CD4-positive, alpha-beta T cell treated with Interleukin-17A for 4 hours (primary cell): Measurements from ENCODE around the gene RHBDD2.
"Not testable (repeated sequence)": the region's sequence is repeated elsewhere in the genome, so short reads cannot be mapped to it uniquely, and the experiment has no call there.

Source experiments
- DNase-seq: peaks from one replicate; pipeline ENCODE4 v3.0.0-alpha.2; 2020; ENCODE audit warnings: mixed read lengths

RHBDD2 gene

GRCh38 chr7:75878769-75879611, at the start of gene RHBDD2:
TSS of gene RHBDD2 (plus strand) at chr7:75879034. CDS start at chr7:75879083, 49 bp downstream.
- peak; percentile 99 for DNase-seq

GRCh38 chr7:75829656-75830055, 49.2 kb upstream of the RHBDD2 start:
- DNase-seq, result not testable (repeated sequence)

- no peak for DNase-seq
Observed at GRCh38 chr7:75830978-75831377, 47.9 kb upstream of the RHBDD2 start.

- not testable (repeated sequence) for DNase-seq
Observed at GRCh38 chr7:75833662-75834061, 45.2 kb upstream of the RHBDD2 start.

DNA sequence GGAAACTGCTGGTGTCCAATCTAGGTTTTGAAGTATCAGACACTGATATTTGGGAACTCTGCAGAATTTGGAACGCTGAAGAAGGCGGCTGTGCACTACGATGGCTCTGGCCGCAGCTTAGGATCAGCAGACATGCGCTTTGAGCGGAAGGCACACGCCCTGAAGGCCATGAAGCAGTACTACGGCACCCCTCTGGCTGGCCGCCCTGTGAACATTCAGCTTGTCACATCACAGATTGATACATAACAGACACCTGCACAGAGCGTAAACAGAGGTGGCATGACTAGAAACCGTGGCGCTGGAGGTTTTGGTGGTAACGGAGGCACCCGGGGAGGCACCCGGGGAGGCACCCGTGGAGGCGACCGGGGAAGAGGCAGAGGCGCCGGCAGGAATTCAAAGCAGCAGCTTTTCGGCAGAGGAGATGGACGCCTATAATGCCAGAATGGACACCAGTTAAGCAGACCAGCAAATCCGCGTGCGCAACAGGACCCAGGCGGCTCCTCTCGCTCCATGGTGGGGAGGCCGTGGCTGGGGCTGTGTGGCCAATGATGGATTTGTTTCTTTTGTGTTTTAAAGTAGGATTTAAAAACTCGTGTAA, 43.0 kb upstream of the RHBDD2 start:
- DNase-seq, result no peak

DNA sequence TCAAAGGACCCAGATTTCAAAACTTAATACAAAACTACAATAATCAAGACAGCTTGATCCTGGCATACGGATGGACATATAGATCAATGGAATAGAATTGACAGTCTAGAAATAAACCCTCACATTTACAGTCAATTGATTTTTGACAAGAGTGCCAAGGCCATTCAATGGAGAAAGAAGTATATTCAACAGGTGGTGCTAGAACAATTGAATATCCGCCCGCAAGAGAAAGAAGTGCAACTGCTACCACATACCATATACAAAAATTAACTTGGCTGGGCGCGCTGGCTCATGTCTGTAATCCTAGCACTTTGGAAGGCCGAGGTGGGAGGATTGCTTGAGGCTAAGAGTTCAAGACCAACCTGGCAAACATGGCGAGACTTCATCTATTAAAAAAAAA, 42.0 kb upstream of the RHBDD2 start:
- no peak for DNase-seq

- not testable (repeated sequence) for DNase-seq
Observed at GRCh38 chr7:75838281-75838930, 40.4 kb upstream of the RHBDD2 start.

DNA sequence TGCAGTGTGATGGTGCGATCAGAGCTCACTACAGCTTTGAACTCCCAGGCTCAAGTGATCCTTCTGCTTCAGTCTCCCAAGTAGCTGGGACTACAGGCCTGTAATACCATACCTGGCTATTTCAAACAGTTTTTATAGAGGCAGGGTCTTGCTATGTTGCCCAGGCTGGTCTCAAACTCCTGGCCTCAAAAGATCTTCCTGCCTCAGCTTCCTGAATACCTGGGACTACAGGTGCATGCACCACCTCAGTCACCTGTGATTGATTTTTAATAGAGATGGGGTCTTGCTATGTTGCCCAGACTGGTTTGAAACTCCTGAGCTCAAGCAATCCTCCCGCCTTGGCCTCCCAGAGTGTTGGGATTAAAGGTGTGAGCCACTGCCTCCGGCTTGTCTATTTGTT, 38.8 kb upstream of the RHBDD2 start:
- DNase-seq, result no peak

DNA sequence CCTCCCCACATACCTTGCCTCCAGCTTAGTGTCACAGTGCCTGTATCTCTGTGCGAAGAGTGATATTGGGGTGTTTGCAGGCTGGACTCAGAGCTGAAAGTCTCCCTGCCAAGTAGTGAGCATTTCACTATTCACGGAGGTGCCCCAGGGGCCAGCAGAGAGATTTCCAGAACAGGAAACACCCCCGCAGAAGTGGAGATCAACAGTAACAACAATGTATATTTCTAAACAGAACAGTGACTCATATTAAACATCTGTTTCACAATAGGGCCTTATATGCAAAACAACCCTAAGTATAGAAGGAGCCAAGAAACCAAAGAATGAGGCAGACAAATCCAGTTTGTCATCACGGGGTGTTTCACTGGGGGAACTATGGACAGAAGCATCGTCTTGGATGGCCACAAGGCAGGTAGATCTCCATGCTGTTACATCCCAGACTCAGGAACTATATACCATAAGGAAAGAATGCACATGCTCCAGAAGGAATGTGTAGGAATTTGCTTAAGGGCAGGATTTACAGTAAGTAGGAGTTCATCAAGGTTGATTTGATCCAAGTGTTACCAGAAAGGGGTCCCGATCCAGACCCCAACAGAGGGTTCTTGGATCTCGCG, 35.9 kb upstream of the RHBDD2 start:
- no peak for DNase-seq

DNA sequence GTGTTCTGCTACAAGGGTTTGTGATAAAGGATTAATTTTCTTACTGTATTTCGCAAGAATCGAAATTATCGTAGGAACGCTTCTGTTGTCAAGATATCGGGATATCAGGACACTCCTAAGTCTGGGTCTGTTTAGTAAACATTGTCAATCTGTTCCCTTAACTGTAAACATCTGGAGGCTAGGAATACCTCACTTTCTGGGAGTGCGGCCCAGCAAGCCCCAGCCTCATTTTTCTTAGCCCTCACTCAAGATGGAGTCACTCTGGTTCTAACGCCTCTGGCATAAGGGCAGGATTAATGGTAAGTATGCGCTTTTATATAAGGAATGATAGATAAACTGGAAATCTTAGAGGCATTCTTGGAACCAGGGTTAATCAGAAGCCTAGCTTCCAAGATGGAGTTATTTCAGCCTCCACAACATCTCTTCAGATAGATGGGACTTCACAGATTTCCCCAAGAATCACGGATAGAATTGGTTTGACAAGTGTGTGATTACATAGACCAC, 35.2 kb upstream of the RHBDD2 start:
- DNase-seq, result no peak

GRCh38 chr7:75844158-75844557, 34.7 kb upstream of the RHBDD2 start:
- no peak for DNase-seq

GRCh38 chr7:75845132-75845531, 33.7 kb upstream of the RHBDD2 start:
- DNase-seq, result not testable (repeated sequence)

DNA sequence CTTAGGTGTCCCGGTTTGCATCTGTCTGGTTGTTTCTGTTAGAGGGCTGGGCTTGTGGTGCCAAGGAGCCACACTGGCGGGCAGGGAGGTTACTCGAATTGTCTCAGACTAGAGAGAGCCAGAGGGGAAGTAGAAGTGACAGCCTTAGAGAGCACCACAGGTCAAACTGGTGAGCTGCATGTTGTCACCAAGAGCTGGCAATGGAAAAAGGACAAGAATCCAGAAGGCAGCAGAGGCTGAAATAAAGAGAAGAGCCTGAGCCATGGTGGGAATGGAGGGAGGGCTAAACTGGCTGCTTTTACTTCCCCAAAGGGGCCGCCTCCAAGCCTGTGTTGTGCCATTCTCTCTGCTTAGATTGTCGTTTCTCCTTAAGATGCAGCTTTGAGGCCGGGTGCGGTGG, 31.1 kb upstream of the RHBDD2 start:
- DNase-seq, result no peak

DNA sequence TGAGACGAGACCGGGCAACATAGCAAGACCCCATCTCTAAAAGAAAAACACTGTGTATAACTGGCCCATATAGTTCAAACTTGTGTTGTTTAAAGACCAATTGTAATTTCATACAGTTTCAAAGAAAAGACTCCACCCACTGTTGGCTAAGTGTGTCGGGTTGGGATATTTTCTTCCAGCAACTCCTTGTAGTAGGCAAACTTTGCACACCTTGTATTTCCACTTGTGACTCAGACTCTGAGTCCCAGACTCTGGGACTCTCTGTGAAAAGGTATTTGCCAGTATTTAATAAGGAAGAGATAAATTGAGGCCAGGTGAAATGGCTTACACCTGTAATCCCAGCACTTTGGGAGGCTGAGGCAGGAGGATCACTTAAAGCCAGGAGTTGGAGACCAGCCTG, 29.3 kb upstream of the RHBDD2 start:
- DNase-seq, result no peak

DNA sequence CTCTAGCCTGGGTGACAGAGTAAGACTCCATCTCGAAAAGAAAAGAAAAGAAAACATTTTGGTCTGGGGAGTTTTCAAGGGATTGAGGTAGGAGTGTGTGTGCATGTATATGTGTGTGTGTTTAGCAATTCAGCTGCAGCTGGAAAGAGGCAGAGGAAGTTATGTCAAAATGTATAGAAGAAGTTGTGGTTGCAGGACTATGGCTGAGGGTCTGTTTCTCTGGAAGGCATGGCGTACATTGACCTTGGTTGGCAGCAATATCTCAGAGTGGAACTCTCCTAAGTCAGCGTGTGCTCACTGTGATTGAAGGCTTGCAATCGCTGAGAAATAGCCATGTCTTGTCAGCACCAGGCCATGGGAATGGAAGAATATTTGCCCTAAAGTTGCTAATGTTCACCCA, 28.6 kb upstream of the RHBDD2 start:
- no peak for DNase-seq

GRCh38 chr7:75854233-75854632, 24.6 kb upstream of the RHBDD2 start:
- no peak for DNase-seq

DNA sequence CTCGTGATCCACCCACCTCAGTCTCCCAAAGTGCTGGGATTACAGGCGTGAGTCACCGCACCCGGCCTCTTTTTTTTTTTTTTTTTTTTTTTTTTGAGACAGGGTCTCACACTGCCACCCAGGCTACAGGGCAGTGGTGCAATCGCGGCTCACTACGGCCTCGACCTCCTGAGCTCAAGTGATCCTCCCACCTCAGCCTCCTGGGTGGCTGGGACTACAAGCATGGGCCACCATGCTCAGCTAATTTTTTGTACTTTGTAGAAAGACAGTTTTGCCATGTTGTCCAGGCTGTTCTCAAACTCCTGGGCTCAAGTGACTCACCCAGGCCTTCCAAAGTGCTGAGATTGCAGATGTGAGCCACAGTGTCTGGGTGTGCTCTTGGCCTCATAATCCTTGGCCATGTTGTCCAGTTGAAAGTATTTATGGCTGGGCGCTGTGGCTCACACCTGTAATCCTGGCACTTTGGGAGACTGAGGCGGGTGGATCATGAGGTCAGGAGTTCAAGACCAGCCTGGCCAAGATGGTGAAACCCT, 24.0 kb upstream of the RHBDD2 start:
- not testable (repeated sequence) for DNase-seq

GRCh38 chr7:75856536-75856935, 22.3 kb upstream of the RHBDD2 start:
- no peak for DNase-seq

DNA sequence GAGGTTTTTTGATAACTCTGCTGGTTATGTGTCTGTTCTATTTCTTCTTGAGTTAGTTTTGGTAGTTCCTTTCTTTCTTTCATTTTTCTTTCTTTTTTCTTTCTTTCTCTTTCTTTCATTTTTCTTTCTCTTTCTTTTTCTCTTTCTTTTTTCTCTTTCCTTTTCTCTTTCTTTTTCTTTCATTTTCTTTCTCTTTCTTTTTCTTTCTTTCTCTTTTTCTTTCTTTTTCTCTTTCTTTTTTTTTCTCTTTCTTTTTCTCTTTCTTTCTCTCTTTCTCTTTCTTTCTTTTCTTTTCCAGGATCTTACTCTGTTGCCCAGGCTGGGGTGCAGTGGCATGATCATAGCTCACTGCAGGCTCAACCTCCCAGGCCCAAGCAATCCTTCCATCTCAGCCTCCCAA, 20.4 kb upstream of the RHBDD2 start:
- no peak for DNase-seq

DNA sequence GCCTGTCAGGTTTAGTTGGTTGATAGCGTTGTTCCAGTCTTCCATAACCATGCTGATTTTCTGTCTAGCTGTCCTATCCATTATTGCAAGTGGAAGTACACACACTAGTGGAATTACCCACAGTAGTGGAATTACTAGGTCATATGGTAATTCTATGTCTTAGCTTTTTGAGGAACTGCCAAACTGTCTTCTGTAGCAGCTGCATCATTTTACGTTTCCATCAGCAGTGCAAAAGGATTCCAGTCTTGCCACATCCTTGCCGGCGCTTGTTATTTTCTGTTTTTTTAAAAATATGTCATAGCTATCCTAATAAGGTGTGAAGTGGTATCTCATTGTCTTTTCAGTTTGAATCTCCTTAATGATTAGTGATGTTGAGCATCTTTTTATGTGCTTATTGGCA, 17.2 kb upstream of the RHBDD2 start:
- DNase-seq, result no peak

GRCh38 chr7:75864251-75864650, 14.6 kb upstream of the RHBDD2 start:
- not testable (repeated sequence) for DNase-seq

DNA sequence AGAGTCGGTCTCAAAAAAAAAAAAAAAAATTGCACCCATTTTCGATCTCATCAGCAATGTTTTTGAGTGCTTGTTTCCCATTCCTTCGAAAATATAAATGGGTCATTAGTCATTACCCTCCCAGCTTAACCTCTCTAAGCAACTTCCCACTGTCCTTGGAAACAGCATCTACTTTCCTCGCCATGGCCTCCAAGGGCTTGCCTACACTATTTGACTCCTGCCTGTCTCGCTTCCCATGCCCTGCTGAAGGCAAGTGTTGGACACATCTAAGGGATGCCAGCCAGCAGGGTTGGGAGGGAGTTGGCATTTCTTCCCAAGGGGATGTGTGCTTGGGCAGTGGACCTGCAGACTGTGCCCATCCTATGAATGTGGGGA, 12.7 kb upstream of the RHBDD2 start:
- no peak for DNase-seq
